ENCODE measurements around the gene DMD. TPM values are rescaled to one million over a fixed set of nuclear protein-coding genes. Genes with fewer than 3 reads are reported as not detected.

Gene DMD
- total and polyA plus RNA-seq, 2 of the 8 experiments (the other 6 are each of a cell fraction or from before 2014, with no cell fraction given): 4.8 to 7.4 TPM

DNA sequence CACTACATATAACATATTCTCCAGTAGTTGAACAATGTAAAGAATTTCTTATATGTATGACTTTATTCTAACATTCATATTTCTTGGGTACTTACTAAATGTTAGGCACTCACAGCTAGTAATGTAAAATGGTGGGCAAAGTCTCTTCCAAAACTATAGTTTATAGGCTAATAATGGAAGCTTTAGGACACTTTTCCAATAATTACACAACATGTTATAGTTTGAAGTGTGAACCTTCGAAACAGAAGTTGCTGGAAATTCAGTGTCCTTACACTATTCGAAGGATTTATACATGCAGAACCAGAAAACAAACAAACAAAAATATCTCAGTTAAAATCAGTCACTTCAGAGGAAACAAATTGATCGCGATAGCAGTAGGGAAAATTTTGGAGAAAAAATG, 212.6 kb downstream of the DMD start:
- Histone ChIP-seq H2BK120ac (replicated peaks; ENCODE audit: low read depth, low read length) (no peak overlapping the region), H3K4ac (replicated peaks; ENCODE audit: insufficient read length, low read depth, low read length) (no peak overlapping the region), H2BK12ac (ENCODE audit: low read depth, low read length) (no peak overlapping the region), H4K91ac (replicated peaks; ENCODE audit: insufficient read length, low read length) (no peak overlapping the region), H4K5ac (ENCODE audit: insufficient read length, low read depth, low read length) (no peak overlapping the region), H2BK20ac (ENCODE audit: low read length) (no peak overlapping the region), H3K27ac (ENCODE audit: low read depth, low read length) (no peak overlapping the region), H3K79me1 (ENCODE audit: low read depth, low read length) (no peaks in the 10 kb centered on the region), H2AK5ac (ENCODE audit: low read depth, low read length) (no peak overlapping the region), H4K20me1 (replicated peaks in 1 of 2; ENCODE audit: control insufficient read depth in 1 of 2, insufficient read depth in 2 of 2, low read length in 2 of 2) (no peaks in the 10 kb centered on the region), H3K36me3 (ENCODE audit: control insufficient read depth in 2 of 4, insufficient read depth in 4 of 4, low read length in 3 of 4) (no peaks in the 10 kb centered on the region), H3K4me2 (ENCODE audit: insufficient read depth in 1 of 2, low read depth in 2 of 2, low read length in 2 of 2) (no peak overlapping the region), H3K4me3 (ENCODE audit: extremely low read depth in 1 of 4, insufficient read depth in 2 of 4, low read depth in 3 of 4, low read length in 4 of 4) (no peak overlapping the region), H3K56ac (replicated peaks; ENCODE audit: insufficient read length, low read depth, low read length) (no peak overlapping the region), H2BK15ac (ENCODE audit: low read length) (no peak overlapping the region), H2AFZ (ENCODE audit: low read length) (no peak overlapping the region), H3K9ac (replicated peaks in 1 of 4; ENCODE audit: extremely low read depth in 1 of 4, low read depth in 3 of 4, low read length in 3 of 4) (no peak overlapping the region), H3K14ac (ENCODE audit: insufficient read length) (no peak overlapping the region), H3K23me2 (ENCODE audit: low read depth, low read length) (no peaks in the 10 kb centered on the region), H3K4me1 (replicated peaks in 1 of 4; ENCODE audit: control insufficient read depth in 3 of 4, insufficient read depth in 4 of 4, low read length in 3 of 4) (no peaks in the 10 kb centered on the region), H2BK5ac (ENCODE audit: low read depth, low read length) (no peak overlapping the region), H3K27me3 (replicated peaks in 1 of 4; ENCODE audit: control insufficient read depth in 3 of 4, extremely low read depth in 1 of 4, insufficient read depth in 3 of 4, low read length in 3 of 4) (no peaks in the 10 kb centered on the region), H3K23ac (ENCODE audit: insufficient read length) (no peak overlapping the region), H3K9me3 (ENCODE audit: insufficient read depth in 2 of 2, low read depth in 1 of 2, low read length in 1 of 2) (no peaks in the 10 kb centered on the region), H3K79me2 (ENCODE audit: control insufficient read depth in 1 of 2, insufficient read depth in 2 of 2, low read length in 2 of 2) (no peaks in the 10 kb centered on the region), H4K8ac (ENCODE audit: extremely low read depth, insufficient read depth, low read length) (no peak overlapping the region), H3K18ac (ENCODE audit: extremely low read depth, low read length) (no peak overlapping the region)
- DNase-seq (ENCODE audit: low read depth in 1 of 2, low spot score in 2 of 2) (no peak), FAIRE-seq (no peak)
- POLR2A ChIA-PET (ENCODE audit: partially characterized antibody): no interaction called here
- 92% methylated on average over 4 of the region's 4 CpGs; no CpG with 5 or more reads in 1 of the 2 experiments for WGBS, 2 experiments (ENCODE audit: extremely low coverage in 1 of 2, insufficient coverage in 1 of 2, insufficient read length in 1 of 2, insufficient replicate concordance in 2 of 2, low coverage in 1 of 2, low lambda C conversion rate in 2 of 2, missing lambda C conversion rate in 1 of 2)
- CTCF ChIA-PET (ENCODE audit: partially characterized antibody): interaction anchor here (0.7 kb wide), 1 partner anchor 10 kb away, joined by 3 read pairs; no protein-coding TSS in a partner anchor
- TF ChIP-seq TBP (IDR thresholded peaks at IDR 0.05; ENCODE audit: low read depth, low read length) (no peak), CTBP2 (IDR thresholded peaks at IDR 0.05; ENCODE audit: borderline replicate concordance, insufficient read depth, insufficient read length, low read length) (no peak), TCF12 (IDR thresholded peaks at IDR 0.05; ENCODE audit: low read depth, low read length) (no peak), KDM1A (IDR thresholded peaks at IDR 0.05; ENCODE audit: borderline replicate concordance, low read length) (no peak), POU5F1 (IDR thresholded peaks at IDR 0.05; ENCODE audit: low read depth, low read length) (no peak), RFX5 (IDR thresholded peaks at IDR 0.05; ENCODE audit: borderline replicate concordance, low read depth, low read length) (no peak), SP1 (IDR thresholded peaks at IDR 0.05; ENCODE audit: low read depth, low read length) (no peak), ZNF274 (IDR thresholded peaks at IDR 0.05; ENCODE audit: borderline replicate concordance, extremely low read depth, low read length) (no peak), RAD21 (IDR thresholded peaks at IDR 0.05 in 1 of 2, conservative IDR thresholded peaks at IDR 0.05 in 1 of 2; ENCODE audit: low read depth in 2 of 2, low read length in 2 of 2) (no peak), HDAC6 (IDR thresholded peaks at IDR 0.05; ENCODE audit: low read depth, low read length) (no peak)
- TF ChIP-seq, protein P1, sequence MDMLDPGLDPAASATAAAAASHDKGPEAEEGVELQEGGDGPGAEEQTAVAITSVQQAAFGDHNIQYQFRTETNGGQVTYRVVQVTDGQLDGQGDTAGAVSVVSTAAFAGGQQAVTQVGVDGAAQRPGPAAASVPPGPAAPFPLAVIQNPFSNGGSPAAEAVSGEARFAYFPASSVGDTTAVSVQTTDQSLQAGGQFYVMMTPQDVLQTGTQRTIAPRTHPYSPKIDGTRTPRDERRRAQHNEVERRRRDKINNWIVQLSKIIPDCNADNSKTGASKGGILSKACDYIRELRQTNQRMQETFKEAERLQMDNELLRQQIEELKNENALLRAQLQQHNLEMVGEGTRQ (IDR thresholded peaks at IDR 0.05; ENCODE audit: low read length): no peak
- TF ChIP-seq, protein P2, sequence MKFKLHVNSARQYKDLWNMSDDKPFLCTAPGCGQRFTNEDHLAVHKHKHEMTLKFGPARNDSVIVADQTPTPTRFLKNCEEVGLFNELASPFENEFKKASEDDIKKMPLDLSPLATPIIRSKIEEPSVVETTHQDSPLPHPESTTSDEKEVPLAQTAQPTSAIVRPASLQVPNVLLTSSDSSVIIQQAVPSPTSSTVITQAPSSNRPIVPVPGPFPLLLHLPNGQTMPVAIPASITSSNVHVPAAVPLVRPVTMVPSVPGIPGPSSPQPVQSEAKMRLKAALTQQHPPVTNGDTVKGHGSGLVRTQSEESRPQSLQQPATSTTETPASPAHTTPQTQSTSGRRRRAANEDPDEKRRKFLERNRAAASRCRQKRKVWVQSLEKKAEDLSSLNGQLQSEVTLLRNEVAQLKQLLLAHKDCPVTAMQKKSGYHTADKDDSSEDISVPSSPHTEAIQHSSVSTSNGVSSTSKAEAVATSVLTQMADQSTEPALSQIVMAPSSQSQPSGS (IDR thresholded peaks at IDR 0.05; ENCODE audit: low read length): no peak

Measured in H1 (cell line).